Measurements from ENCODE around the gene SOS1.

- TF ChIP-seq, protein P1, sequence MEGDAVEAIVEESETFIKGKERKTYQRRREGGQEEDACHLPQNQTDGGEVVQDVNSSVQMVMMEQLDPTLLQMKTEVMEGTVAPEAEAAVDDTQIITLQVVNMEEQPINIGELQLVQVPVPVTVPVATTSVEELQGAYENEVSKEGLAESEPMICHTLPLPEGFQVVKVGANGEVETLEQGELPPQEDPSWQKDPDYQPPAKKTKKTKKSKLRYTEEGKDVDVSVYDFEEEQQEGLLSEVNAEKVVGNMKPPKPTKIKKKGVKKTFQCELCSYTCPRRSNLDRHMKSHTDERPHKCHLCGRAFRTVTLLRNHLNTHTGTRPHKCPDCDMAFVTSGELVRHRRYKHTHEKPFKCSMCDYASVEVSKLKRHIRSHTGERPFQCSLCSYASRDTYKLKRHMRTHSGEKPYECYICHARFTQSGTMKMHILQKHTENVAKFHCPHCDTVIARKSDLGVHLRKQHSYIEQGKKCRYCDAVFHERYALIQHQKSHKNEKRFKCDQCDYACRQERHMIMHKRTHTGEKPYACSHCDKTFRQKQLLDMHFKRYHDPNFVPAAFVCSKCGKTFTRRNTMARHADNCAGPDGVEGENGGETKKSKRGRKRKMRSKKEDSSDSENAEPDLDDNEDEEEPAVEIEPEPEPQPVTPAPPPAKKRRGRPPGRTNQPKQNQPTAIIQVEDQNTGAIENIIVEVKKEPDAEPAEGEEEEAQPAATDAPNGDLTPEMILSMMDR (IDR thresholded peaks at IDR 0.05; ENCODE audit: low read length): no peak
- TF ChIP-seq EZH2 (optimal IDR thresholded peaks at IDR 0.05; ENCODE audit: low read depth, low read length): no peak
Observed at GRCh38 chr2:39020383-39020782, 100.5 kb downstream of the SOS1 start.

Measured in MM.1S (cell line).